NK-92 (cell line): ENCODE data around the gene NTN1.
"Not testable (repeated sequence)": the region's sequence is repeated elsewhere in the genome, so short reads cannot be mapped to it uniquely, and the experiment has no call there.

Experiments
- DNase-seq: peaks from one replicate; lab custom pipeline; 2025; ENCODE audit not compliant: unreplicated experiment; lab: John Stamatoyannopoulos, UW

NTN1 gene

DNA sequence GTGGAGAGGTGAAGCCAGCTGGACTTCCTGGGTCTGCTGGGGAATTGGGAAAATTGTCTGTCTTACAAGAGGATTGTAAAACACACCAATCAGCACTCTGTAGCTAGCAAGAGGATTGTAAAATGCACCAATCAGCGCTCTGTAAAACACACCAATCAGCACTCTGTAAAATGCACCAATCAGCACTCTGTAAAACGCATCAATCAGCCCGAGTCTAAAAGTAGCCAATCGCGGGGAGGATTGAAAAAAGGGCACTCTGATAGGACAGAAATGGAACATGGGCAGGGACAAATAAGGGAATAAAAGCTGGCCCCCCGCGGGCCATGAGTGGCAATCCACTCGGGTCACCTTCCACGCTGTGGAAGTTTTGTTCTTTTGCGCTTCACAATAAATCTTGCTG lies 130.4 kb downstream of the NTN1 start:
- not testable (repeated sequence) for DNase-seq

DNA sequence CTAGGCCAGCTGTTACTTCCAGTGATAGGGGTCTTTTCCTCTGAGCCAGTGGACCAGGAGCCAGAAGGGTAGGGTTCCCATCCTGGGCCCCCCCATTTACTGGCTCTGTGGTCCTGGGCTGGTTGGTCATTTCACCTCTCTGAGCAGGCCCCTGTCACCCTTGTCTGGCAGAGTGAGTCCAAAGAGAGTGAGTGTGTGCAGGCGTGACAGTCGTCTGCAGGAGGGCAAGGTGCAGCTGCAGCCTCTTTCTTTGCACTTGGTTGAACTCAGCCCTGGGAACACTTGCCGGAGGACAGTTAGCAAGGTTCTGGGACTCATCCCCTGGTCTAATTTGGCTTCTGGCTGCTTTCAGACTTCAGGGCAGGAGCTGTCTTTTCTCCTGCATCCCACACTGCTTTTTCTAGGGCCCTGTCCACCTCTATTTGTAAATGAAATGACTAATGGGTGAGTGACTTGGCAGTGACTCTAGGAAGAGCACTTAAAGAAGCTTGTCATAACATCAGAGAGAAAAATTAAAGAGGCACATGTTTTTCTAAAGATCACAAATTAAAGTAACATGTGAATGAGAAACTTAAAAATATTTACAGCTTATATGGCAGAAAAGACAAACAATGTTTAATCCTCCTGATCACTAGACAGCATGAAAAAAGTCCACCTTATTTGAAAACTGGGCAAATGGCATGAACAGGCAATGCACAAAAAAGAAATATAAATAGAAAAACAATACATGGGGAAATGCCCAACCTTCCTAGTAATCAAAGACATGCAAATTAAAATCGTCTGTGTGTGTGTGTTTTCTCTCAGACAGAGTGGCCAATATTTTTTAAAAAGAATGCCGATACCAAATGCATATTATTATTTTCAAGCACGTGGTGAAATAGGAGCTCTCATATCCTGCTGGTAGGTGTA lies 137.5 kb downstream of the NTN1 start:
- DNase-seq: no peak

DNA sequence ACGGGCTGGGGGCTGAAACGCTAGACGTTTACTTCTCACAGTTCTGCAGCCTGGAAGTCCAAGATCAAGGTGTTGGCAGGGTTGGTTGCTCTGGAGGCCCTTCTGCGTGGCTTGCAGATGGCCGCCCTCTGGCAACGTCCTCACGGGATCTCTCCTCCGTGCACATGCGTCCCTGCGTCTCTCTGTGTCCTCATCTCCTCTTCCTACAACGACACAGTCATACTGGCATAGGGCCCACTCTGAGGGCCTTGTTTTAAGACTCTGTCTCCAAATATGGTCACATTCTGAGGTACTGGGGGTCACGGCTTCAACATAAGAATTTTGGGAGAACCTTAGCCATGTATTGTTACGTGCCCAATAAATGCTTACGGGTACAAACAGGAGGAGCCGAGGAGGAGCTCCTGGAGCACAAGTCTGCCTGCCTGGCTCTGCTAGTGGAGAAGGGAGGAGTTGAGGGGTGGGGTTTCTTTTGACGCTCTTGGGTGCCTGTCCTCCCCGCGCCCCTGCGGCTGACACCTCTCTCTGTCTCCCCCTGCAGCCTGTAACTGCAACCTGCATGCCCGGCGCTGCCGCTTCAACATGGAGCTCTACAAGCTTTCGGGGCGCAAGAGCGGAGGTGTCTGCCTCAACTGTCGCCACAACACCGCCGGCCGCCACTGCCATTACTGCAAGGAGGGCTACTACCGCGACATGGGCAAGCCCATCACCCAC lies 141.1 kb downstream of the NTN1 start:
- DNase-seq: no peak

DNA sequence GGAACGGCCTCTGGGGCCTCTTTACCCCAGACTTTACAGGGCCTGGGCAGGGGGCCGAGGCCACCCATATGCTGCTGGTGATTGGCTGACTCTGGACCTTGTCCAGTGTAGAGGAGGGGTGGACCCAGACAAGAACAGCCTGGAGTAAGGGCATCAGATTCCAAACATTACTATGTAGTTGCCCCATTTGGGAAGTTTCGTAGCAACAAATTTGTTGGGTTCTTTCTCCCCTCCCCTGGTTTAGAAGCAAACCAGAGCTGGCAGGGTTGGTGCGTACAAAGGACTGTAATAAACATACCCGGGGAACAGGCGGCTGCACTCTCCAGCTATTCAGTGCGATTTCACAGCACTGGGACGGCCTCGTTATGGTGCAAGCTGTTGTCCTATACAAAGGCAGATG lies 145.5 kb downstream of the NTN1 start:
- DNase-seq: no peak

DNA sequence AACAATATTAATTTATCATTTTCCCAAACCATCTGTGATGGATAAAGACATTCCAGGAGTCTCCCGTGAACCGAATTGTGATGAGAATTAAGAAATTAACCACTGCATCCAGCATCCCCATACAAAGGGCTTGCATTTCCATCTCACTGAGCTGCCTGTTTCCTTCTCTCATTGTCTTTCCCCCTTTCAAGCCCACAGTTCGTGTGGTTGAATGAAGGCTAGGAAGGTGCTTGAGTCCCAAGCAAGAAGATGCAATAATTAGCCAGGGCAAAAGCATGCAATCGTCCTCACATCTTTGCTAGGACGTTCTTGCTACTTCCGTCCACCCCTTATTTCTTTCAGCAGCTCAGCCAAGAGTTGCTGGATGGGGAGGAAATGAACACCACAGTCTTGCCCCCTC lies 146.1 kb downstream of the NTN1 start:
- no peak for DNase-seq

DNA sequence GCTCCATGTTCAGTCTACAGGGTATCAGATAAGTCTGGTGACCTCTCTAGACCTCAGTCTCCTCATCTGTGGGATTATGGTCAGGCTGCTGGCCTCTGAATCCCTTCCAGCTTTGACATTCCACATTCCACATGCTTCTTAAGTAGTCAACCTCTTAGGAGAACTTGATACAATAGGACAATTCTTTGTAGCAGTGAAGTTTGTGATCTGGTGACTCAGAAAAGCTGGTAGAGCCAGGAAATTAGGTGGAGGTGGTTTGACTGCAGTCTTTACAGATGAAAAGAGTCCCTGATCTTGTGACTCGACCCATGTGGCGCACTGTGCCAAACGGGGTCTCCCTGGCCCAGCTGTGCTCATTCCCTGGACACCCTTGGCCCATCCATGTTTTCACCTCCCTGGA lies 147.8 kb downstream of the NTN1 start:
- DNase-seq: no peak

DNA sequence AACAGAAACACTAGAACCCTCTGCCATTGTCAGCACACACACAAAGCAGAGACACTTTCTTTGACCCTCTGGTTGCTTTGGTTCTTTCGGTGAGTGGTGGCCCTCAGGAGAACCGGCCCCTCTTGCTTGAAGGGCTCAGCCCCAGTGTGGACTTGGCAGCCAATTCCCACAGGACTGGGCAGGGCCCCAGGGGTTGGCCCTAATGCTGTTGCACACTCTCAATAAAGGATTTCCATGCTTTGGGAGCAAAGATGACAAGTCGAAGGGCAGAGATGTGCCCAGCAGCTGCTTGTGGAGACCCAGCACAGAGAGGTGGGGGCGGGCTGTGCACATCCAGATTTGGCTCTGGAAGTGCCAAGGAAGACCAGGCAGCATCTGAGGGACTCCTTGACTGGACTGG lies 149.0 kb downstream of the NTN1 start:
- DNase-seq: no peak

DNA sequence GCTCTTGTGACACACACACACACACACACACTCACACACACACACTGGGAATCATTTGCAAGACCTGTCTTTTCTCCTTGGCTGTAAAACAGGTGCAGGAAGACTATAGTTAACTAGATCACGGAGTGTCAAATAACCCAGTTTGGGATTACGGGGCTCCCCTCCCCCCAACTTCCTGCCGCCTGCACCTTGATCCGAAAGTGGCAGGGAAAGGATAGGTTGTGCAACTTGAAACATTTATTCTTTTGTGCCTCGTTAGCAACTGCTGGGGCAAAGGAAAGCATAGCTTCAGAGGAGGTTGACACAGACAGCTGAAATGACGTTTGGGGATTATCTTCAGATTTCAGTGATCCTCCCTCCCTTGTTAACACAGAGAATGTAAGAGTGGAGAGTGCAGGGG lies 149.5 kb downstream of the NTN1 start:
- DNase-seq: no peak

DNA sequence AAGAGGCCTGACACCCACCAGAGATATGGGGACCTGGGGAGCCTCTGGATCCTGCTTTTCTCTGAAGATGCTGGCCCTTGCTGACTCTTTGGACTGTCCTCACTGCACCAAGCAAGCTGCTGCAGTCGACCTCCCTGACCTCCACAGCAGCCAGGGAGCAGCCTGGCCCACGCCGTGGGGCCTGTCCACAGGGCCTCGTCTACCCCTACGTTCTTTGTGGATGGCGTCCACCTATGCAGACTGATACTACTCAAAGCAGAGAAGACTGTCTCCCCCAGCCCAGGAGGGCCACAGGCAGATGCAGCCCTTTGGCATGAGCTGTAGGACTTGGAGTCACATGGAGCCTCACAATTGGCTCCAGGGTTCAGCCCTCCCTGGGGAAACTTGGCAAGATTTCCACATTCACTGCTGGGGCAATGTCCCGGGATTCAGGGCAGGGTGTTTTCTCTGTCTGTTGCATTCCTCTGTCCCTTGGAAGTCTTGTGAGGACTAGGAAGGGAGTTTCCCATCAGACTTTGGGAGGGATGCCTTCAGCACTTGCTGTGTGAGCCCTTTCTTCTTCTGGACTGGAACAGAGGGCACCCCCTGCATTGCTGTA lies 152.2 kb downstream of the NTN1 start:
- DNase-seq: no peak

DNA sequence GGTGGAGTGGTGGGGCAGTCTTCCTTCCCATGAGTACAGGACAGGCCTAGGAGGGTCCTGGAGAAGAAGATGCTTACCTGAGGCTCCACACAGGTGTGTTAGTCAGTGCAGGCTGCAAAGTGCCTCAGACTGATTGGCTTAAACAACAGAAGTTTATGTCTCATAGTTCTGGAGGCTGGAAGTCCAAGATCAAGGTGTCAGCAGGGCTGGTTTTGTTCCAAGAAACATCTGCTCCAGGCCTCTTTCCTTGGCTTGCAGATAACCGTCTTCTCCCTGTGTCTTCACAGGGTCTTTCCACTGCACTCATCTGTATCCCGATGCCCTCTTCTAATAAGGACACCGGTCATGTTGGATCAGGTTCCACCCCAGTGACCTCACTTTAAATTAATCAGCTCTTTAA lies 153.0 kb downstream of the NTN1 start:
- DNase-seq: no peak

DNA sequence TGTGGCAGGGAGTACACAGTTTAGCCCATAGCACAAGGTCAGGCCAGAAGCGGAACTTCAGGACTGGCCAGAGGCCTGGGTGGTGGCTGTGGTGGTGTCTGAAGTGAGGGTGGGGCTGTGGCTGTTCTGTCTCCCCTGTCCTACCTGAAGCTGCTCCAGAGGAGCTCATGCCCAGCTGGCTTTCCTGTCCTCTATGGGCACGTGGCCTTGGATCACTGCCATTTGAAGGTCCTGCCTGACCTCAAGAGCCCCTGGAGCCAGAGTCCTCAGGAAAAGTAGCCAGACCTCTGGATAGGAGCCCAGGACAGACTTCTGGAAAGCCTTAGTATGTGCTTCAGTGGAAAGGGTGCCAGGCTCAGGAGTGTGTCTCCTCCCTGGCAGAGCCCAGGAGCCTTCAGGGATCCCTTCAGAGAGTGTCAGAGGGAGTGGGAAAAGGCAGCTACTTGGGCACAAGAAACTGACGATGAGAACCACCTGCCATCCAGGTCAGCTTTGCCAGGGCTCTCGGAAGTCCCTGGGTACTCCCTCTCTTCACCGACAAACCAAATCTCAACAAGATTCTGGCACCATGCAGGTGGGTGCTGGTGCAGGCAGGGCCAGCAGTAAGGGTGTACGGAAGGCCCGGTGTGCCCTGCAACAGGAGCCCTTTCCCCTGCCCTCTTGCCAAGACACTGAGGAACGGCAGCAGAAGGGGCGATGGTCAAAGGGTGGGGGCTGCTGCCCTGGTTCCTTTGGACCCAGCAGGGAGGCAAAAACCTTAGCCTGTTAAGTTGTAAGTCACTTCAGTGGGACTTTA lies 153.7 kb downstream of the NTN1 start:
- DNase-seq: no peak

DNA sequence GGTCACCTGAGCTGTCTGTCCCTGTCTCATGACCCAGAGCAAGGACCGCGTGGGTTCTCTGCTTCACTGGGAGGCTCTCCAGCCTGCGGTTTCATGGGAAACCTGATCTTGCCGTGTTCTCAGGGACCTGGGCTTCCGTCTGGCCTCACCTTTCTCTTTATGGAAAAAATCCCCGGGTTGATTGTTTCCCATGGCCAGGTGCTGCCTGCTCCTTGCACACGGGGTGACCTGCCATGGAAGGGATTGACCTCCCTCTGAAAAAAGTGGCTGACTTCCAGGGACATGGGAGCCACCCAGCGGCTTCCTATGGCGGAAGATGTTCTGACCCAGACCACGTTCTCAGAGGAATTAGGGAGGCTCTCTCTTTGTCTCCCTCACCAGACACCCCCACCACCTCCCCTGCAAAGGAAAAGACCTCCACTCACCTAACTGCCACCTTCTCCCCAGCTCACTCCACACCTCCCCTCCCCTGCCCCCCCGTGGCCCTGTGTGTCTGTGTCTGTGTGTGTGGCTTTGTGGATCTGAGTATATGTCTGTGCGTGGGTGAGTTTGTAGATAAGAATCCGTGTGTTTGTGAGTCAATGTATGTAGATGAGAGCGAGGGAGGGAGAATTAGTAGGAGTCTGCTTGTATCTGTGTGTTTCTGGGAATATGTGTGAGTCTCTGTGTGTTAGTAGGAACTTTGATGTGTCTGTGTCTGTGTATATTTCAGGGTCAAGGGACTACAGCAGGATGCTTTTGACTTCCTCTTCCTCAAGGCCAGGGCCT lies 154.6 kb downstream of the NTN1 start:
- DNase-seq: no peak

DNA sequence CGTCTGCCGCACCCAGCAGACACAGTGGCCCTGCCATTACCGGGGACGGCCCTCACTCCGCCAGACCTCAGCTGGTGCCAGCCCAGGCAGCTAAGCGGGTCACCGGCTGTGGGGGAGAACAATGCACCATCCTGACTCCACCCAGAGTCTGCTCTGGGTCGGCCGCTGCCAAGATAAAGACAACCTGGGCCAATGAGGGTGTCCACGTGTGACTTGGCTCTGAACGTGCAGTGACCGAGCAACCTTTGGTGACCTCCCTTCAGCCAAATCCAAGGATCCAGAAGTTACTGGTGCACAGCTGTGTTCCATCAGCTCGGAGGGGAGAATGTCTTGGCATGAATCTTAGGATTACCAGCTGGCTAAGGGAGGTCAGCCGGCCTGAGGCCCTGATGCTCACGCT lies 155.9 kb downstream of the NTN1 start:
- DNase-seq: no peak

DNA sequence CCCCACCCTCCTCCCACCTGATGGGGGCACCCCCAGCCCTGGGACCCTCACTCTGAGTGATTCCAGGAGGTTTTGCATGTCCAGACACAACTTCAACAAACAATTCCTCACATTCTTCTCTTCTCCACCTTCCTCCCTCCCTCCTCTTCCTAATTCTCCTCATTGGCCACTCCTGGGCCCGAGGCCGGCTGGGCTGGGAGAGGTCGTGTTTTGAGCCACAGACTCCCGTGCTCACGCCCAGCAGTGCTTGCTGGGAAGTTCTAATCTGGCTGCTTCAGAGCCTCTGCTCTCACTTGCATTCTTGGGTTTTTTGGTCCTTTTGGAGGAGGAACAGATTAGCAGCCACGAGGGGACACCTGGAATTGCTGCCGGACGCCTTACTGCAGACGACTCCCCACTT lies 157.0 kb downstream of the NTN1 start:
- DNase-seq: no peak

DNA sequence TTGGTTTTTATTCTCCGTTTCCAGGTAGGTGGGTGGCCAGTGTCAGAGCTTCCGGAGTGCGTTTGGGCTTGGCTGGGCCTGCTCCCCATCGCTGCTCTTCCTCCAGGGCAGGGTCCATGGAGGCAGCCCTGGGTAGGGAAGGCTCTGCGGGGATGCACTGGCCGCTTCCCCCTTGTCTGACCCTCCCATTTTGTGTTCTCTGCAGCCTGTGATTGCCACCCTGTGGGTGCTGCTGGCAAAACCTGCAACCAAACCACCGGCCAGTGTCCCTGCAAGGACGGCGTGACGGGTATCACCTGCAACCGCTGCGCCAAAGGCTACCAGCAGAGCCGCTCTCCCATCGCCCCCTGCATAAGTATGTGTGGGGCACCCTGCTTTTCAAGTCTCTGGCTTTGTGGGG lies 158.3 kb downstream of the NTN1 start:
- no peak for DNase-seq

DNA sequence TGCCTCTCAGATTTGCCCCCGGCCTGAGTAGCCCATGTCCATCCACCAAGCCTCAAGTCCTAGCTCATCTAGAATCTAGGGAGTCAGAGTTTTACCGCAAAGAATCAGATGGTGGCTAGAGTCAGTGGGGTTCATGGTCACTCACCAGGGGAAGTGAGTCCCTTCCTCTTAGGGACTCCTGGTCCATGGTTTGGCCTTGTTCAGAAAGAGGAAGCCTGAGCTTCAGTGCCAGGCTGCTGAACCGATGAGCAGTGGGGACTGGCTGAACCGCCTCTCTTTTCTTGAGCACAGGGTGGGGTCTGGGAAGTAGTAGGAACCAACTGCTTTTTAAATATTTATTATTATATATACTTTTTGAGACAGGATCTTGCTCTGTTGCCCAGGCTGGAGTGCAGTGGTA lies 160.3 kb downstream of the NTN1 start:
- DNase-seq: no peak

DNA sequence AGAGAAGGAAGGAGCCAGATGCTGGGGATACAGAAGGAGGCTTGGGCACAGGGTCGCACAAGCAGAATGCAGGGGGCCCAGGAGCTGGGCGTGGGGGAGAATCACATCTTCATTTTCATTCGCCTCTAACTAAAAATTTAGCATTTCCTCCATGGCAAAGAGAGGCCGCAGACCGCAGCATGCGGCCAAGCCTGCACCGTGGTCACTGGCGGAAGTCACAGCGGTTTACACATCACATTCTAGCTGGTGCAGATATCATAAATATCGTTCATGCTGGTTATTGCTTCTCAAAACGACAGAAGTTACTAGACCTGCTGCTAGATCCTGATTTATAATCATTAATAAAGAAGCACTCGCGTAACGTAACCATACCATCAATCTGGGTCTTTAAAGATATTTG lies 162.0 kb downstream of the NTN1 start:
- DNase-seq: no peak

DNA sequence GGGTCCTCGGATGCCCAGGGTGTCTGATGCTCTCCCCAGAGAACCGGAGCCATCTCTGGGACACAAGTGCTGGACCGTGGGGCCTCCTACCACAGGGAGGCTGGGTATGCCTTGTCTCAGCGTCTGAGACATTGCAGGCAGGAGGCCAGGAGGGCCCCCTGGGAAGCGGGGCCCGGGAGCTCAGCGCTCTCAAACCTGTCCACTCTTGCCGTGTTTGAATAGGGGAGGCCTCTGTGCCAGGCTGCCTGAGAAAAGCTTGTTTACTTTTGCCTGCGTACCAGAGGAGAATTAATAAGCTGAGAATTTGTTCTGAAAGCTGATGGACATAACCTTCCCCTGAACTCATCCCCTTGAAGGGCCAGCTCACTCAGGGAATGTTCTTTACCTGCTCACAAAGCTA lies 163.8 kb downstream of the NTN1 start:
- no peak for DNase-seq

DNA sequence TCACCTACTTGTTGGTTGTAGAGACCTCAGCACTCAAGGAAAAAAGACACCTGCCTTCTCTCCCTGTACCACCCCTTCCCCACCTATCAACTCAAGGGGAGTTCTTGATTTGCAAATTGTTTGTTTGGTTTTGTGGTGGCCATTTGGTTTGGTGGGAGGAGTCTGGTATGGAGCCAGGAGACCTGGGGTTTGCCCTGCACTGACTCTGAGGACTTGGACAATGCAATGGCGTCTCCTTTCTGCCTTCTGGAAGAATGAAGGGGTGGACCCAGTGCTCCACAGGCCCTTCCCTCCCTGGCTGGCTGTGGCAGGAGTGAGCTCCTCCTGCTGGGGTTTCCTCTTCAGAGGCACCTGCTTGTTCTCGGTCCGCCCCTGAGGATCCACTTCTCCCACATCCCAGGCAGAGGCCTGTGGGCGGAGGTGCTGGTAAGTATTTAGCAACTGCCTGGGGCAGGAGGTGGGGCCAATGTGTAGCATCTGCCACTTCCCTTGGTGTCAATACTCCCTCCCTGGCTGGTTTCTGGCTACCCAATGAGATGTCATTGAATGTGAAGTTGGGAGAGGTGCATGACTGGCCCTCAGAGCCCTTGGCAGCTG lies 164.5 kb downstream of the NTN1 start:
- no peak for DNase-seq

DNA sequence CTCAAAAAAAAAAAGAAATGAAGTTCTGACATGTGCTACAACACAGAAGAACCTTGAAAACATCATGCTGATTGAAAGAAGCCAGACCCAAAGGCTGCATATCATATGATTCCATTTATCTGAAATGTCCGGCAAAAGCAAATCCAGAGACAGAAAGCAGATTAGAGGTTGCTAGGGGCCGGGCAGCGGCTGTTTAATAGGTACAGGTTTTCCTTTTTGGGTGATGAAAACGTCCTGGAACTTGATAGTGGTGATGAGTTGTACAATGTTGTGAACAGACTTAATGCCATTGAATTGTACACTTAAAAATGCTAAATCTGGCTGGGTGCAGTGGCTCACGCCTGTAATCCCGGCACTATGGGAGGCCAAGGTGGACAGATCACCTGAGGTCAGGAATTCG lies 166.5 kb downstream of the NTN1 start:
- no peak for DNase-seq
